ENCODE results near the gene PVRIG. TPM values are rescaled to one million over a fixed set of nuclear protein-coding genes. Genes with fewer than 3 reads are reported as not detected.
"Not testable (repeated sequence)": the region's sequence is repeated elsewhere in the genome, so short reads cannot be mapped to it uniquely, and the experiment has no call there.

Gene PVRIG
- total and polyA plus RNA-seq, 2 of the 8 experiments (the other 6 are each of a cell fraction or from before 2014, with no cell fraction given) = 0.15 TPM; not detected in 1

GRCh38 chr7:100183090-100183489, 36.7 kb upstream of the PVRIG start:
- H2BK20ac ChIP-seq (ENCODE audit: low read length); H2BK12ac ChIP-seq (ENCODE audit: low read depth, low read length); H3K9me3 ChIP-seq (ENCODE audit: insufficient read depth in 2 of 2, low read depth in 1 of 2, low read length in 1 of 2); H3K56ac ChIP-seq (replicated peaks; ENCODE audit: insufficient read length, low read depth, low read length); H2AK5ac ChIP-seq (ENCODE audit: low read depth, low read length); H4K20me1 ChIP-seq (replicated peaks in 1 of 2; ENCODE audit: control insufficient read depth in 1 of 2, insufficient read depth in 2 of 2, low read length in 2 of 2); H2AFZ ChIP-seq (ENCODE audit: low read length); H3K4me3 ChIP-seq (ENCODE audit: extremely low read depth in 1 of 4, insufficient read depth in 2 of 4, low read depth in 3 of 4, low read length in 4 of 4); H2BK120ac ChIP-seq (replicated peaks; ENCODE audit: low read depth, low read length); DNase-seq (ENCODE audit: low read depth in 1 of 2, low spot score in 2 of 2); H3K27ac ChIP-seq (ENCODE audit: low read depth, low read length); H3K4ac ChIP-seq (replicated peaks; ENCODE audit: insufficient read length, low read depth, low read length); H3K4me1 ChIP-seq (replicated peaks in 1 of 4; ENCODE audit: control insufficient read depth in 3 of 4, insufficient read depth in 4 of 4, low read length in 3 of 4); H3K18ac ChIP-seq (ENCODE audit: extremely low read depth, low read length); H2BK5ac ChIP-seq (ENCODE audit: low read depth, low read length); H3K36me3 ChIP-seq (ENCODE audit: control insufficient read depth in 2 of 4, insufficient read depth in 4 of 4, low read length in 3 of 4); H4K8ac ChIP-seq (ENCODE audit: extremely low read depth, insufficient read depth, low read length); H3K79me2 ChIP-seq (ENCODE audit: control insufficient read depth in 1 of 2, insufficient read depth in 2 of 2, low read length in 2 of 2); H3K4me2 ChIP-seq (ENCODE audit: insufficient read depth in 1 of 2, low read depth in 2 of 2, low read length in 2 of 2); H3K23ac ChIP-seq (ENCODE audit: insufficient read length); H4K5ac ChIP-seq (ENCODE audit: insufficient read length, low read depth, low read length); FAIRE-seq; H3K9ac ChIP-seq (replicated peaks in 1 of 4; ENCODE audit: extremely low read depth in 1 of 4, low read depth in 3 of 4, low read length in 3 of 4); H3K23me2 ChIP-seq (ENCODE audit: low read depth, low read length); H3K27me3 ChIP-seq (replicated peaks in 1 of 4; ENCODE audit: control insufficient read depth in 3 of 4, extremely low read depth in 1 of 4, insufficient read depth in 3 of 4, low read length in 3 of 4); H2BK15ac ChIP-seq (ENCODE audit: low read length); H3K14ac ChIP-seq (ENCODE audit: insufficient read length); H4K91ac ChIP-seq (replicated peaks; ENCODE audit: insufficient read length, low read length); H3K79me1 ChIP-seq (ENCODE audit: low read depth, low read length): not testable (repeated sequence)
- 84% methylated on average over 6 of the region's 6 CpGs; no CpG with 5 or more reads in 1 of the 2 experiments for WGBS, 2 experiments (ENCODE audit: extremely low coverage in 1 of 2, insufficient coverage in 1 of 2, insufficient read length in 1 of 2, insufficient replicate concordance in 2 of 2, low coverage in 1 of 2, low lambda C conversion rate in 2 of 2, missing lambda C conversion rate in 1 of 2)
- ChIA-PET CTCF (ENCODE audit: partially characterized antibody) (interaction anchor here (1.2 to 2.3 kb wide), 4 partner anchors 11 to 50 kb away, joined by 3 to 15 read pairs (median 4); partner anchors contain the start of gene PVRIG), POLR2A (ENCODE audit: partially characterized antibody) (interaction anchor here (4.6 kb wide), 1 partner anchor 11 kb away, joined by 10 read pairs; no protein-coding TSS in a partner anchor)
